GM12865 (cell line): ENCODE measurements around the gene TPRX1.
"Not testable (repeated sequence)": the region's sequence is repeated elsewhere in the genome, so short reads cannot be mapped to it uniquely, and the experiment has no call there.

Experiments
- DNase-seq: peaks from one replicate; pipeline ENCODE4 v3.0.0; 2010; ENCODE audit warnings: low read depth
- H3K4me3 ChIP-seq: 2 replicates; pipeline ENCODE4 v1.5.1; 2011; ENCODE audit warnings: mild to moderate bottlenecking, low read depth, low read length, control low read depth
- CTCF ChIP-seq: IDR thresholded peaks from 2 replicates; pipeline ENCODE4 v1.5.1; 2011; ENCODE audit warnings: low read length, control low read depth, low read depth, inconsistent platforms; ENCODE audit not compliant: insufficient read depth; ENCODE audit errors: missing control alignments

The TPRX1 gene

GRCh38 chr19:47836038-47836437 is 31.7 kb upstream of the TPRX1 start:
- TF ChIP-seq CTCF = no peak
- no peak overlapping the region for H3K4me3 ChIP-seq
- DNase-seq = no peak

- TF ChIP-seq CTCF = no peak
Measured at GRCh38 chr19:47832723-47833122, 28.4 kb upstream of the TPRX1 start.

GRCh38 chr19:47826800-47827199 is 22.4 kb upstream of the TPRX1 start:
- no peak for TF ChIP-seq CTCF
- no peak overlapping the region for H3K4me3 ChIP-seq
- DNase-seq = no peak

More at GRCh38 chr19:47832723-47833122, 28.4 kb upstream of the TPRX1 start:
- no peak overlapping the region for H3K4me3 ChIP-seq
- no peak for DNase-seq

GRCh38 chr19:47824396-47824795 is 20.0 kb upstream of the TPRX1 start:
- no peak for DNase-seq
- TF ChIP-seq CTCF = no peak
- no peak overlapping the region for H3K4me3 ChIP-seq

GRCh38 chr19:47821460-47822020 is 17.2 kb upstream of the TPRX1 start, which contains the start of gene CRX:
Gene CRX, plus strand, starts transcription at chr19:47821937. Its CDS starts 12,507 bp downstream, at chr19:47834444.
- no peak for DNase-seq
- no peak within 1 kb of the TSS for H3K4me3 ChIP-seq
- no peak for TF ChIP-seq CTCF

DNA sequence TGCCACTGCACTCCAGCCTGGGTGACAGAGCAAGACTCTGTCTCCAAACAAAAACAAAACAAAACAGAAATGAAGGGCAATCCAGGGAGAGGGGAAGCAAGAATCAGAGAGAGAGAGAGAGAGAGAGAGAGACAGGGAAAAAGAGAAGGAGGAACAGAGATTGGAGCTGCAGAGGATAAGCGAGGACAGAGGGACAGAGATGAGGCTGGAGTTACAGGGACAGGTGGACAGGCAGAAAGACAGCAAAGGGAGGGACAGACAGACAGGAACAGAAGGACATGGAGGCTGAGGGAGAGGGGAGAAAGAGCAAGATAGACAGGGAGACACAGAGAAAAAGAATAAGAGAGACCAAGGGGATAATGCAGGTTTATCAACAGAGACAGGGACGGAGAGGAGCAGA is 16.1 kb upstream of the TPRX1 start:
- no peak for DNase-seq
- TF ChIP-seq CTCF = no peak
- no peak overlapping the region for H3K4me3 ChIP-seq

DNA sequence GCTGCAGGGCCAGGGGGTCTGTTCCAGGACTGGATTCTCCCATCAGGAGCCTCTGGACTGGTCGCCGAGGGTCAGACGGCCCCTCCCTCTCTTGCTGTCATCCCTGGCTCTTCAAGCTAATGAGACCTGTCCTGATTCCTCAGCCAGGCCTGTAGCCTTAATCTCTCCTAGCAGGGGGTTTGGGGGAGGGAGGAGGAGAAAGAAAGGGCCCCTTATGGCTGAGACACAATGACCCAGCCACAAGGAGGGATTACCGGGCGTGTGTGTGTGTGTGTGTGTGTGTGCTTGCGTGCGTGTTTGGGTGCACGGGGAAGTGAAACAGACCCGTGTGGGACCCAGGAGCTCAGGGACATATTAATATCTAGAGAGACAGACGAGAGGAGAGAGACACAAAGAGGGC is 15.5 kb upstream of the TPRX1 start:
- peak; percentile 31 for DNase-seq
- no peak for TF ChIP-seq CTCF
- H3K4me3 ChIP-seq = no peak overlapping the region

GRCh38 chr19:47818221-47818620 is 13.9 kb upstream of the TPRX1 start:
- not testable (repeated sequence) for H3K4me3 ChIP-seq, DNase-seq

DNA sequence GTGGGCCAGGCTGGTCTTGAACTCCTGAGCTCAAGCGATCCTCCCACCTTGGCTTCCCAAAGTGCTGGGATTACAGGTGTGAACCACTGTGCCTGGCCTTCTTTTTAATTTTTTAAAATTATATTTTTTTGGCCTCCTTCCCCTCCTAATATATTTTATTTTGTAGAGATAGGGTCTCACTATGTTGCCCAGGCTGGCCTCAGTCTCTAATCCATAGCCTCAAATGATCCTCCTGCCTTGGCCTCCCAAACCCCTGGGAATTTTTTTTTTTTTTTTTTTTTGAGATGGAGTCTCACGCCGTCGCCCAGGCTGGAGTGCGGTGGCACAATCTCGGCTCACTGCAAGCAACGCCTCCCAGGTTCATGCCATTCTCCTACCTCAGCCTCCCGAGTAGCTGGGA is 11.9 kb upstream of the TPRX1 start:
- DNase-seq, H3K4me3 ChIP-seq: not testable (repeated sequence)
